Measurements from ENCODE around the gene JPT2.
"Not testable (repeated sequence)": the region's sequence is repeated elsewhere in the genome, so short reads cannot be mapped to it uniquely, and the experiment has no call there.

Gene JPT2

DNA sequence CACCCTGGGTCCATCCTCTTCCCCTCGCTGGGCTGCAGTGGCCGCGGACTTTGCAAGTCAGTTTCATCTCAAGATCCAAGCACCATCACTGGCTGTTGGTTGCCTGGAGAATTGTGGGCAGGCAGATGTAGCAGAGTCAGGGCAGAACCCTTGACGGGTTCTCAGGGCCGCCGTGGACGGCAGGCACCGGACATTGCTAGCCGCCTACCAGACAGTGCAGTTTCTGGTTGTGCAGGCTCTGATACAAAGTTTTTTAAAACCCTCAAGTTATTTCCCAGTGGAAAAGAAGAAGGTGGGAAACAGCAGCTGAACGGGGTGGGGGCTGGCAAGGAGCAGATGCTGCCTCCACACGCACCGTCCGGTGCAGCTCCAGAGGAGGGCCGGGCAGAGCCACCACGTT is 31.3 kb downstream of the JPT2 start:
- no peak for DNase-seq

DNA sequence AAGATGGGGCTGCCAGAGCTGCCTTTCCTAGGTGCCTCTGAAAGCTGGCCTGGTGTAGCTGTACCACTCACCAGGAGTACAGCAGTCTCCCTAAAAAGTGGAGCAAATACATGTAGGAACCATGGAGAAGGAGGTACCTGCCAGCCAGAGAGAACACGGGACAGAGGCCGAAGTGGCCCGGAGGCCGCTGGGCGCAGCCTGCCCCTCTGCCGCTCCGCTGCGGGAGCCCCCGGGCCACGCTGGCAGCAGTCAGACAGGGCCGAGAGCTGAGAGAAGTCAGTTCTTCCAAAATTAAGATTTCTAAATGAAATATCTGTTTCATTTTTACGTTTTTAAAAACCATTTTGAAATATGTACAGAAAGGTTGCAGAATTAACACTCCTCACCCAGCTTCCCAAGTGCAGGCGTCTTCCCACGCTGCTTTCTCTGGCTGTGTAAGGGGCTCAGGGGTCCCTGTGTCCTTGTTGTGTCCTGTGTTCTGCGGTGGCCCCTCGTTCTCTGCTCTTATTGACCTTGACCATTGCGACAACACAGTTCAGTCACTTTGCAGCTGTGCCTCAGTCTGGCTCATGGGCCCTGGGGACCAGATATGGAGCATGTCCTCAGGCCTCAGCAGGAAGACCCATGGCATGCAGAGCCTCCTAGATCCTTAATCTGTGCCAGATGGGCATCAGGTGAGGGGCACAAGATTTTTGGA is 32.9 kb downstream of the JPT2 start:
- DNase-seq: no peak

- DNase-seq: no peak
Observed at GRCh38 chr16:1712791-1713261, 34.7 kb downstream of the JPT2 start.

DNA sequence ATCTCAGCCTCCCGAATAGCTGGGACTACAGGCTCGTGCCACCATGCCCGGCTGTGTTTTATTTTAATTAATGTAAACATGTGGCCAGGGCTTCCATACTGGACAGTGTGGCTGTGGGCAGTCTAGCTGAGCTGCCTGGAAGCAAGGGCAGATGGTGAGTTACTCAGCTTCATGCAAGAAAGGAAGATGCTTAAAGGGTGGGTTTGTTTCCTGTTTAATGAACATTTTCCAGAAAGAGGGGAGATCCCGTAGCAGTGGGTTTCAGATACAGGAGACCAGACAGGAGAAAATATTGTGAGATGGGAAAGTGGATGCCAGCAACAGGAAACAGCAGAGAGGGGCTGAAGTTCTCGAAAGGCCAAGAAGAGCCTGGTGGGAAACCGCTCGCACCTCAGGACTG is 35.3 kb downstream of the JPT2 start:
- DNase-seq: no peak

- no peak for DNase-seq
Observed at GRCh38 chr16:1713933-1714332, 35.9 kb downstream of the JPT2 start.

DNA sequence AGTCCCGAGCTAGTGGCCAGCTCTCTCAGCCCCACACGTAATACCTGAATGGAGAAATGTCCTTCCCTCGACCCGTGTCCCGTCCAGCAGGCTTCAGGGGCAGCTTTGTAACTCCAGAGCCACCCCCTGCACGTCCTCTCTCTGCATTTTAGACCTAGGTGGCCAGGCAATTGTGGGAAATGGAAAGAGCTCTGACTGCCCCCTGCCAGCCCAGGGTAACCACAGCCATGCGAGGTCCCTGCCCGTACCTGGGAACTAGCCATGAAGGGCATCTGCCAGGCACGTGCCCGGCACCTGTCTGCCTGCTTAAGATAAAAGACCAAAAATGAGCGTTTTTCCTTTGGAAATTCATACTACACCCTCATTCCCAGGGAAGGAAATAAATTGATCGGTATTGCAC is 37.1 kb downstream of the JPT2 start:
- no peak for DNase-seq

GRCh38 chr16:1718236-1718635 is 40.2 kb downstream of the JPT2 start:
- DNase-seq: not testable (repeated sequence)

- DNase-seq: peak in 1 of 4 experiments; percentile 9
Observed at GRCh38 chr16:1719559-1720229, 41.6 kb downstream of the JPT2 start.

DNA sequence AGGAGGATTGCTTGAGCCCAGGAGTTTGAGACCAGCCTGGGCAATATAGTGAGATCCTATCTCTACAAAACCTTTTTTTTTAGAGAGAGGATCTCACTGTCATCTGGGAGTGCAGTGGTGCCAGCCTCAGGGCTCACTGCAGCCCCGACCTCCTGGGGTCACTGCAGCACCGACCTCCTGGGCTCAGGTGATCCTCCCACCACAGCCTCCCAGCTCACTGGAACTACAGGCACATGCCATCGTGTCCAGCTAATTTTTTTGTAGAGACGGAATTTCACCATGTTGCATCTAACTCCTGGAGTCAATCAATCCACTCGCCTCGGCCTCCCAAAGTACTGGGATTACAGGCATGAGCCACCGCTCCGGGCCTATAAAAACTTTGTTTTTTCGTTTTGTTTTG is 43.3 kb downstream of the JPT2 start:
- DNase-seq: no peak

DNA sequence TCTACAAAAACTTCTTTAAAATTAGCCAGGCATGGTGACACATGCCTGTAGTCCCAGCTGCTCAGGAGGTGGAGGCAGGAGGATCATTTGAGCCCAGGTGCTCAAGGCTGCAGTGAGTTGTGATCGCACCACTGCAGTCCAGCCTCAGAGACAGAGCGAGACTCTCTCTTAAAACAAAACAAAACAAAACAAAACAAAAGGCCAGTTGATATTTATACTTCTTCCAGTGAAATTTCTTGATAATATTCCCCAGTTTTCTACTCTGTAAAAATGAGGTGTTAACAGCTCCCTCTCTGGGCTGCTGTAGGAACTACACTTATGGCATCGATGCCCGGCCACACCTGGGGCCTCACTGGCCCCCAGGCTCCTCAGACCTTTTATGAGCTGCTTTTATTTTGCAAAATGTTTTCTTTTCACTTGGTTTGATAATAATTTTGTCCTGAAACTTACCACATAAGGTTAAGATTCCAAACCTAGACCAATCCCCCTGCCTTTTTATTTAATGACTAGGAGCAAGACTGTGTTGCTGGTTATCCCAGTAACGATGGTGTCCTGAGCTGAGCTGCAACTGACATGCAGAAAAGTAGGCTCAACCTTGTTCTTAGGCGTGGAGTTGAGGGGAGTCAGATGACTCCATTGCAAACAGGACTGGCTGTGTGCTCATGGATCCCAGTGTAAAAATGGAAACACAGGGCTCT is 45.5 kb downstream of the JPT2 start:
- DNase-seq: no peak

GRCh38 chr16:1724491-1724890 is 46.4 kb downstream of the JPT2 start:
- no peak for DNase-seq

GRCh38 chr16:1726661-1727502 is 48.8 kb downstream of the JPT2 start:
- DNase-seq: no peak

GRCh38 chr16:1727651-1728624 is 49.9 kb downstream of the JPT2 start:
- no peak for DNase-seq

DNA sequence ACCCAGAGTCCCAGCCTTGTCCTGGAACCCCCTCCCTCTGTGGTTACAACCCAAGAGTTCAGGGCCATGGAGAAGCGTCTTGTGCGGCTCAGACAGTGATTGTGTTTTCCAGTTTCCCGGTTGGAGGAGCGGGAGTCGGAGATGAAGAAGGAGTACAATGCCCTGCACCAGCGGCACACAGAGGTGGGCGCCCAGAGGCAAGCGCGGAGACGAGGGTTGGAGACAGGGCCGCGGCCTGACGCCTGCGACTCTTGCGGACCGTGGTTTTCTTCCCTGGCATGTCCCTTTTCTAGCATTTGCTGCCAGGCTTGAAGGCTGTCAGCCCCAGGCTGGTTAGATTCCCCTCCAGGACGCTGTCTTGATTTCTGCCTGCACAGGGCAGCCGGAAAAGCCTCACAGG is 50.9 kb downstream of the JPT2 start:
- DNase-seq: no peak

- no peak for DNase-seq
Observed at GRCh38 chr16:1729445-1729844, 51.4 kb downstream of the JPT2 start.

GRCh38 chr16:1731073-1731472 is 53.0 kb downstream of the JPT2 start:
- no peak for DNase-seq

GRCh38 chr16:1731603-1732002 is 53.5 kb downstream of the JPT2 start:
- DNase-seq: no peak

DNA sequence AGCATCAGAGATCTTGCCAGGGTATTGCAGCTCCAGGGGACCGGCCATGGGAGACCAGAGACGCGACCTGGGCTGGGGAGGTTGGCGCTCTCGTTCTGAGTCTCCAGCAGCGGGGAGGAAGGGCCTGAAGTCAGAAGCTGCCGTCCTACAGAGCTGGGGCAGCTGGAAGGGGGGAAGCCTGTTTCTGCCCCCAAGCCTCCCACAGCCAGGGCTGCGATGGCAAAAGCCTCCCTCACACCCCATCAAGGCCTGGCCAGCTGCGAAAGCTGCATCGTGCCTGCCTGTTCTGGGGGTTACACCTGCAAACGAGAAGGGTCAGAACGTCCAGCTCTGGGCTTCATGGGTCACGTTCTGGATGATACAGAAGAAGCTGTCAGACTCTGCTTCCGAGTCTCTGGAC is 54.0 kb downstream of the JPT2 start:
- no peak for DNase-seq

- DNase-seq: not testable (repeated sequence)
Observed at GRCh38 chr16:1732551-1732987, 54.5 kb downstream of the JPT2 start.

DNA sequence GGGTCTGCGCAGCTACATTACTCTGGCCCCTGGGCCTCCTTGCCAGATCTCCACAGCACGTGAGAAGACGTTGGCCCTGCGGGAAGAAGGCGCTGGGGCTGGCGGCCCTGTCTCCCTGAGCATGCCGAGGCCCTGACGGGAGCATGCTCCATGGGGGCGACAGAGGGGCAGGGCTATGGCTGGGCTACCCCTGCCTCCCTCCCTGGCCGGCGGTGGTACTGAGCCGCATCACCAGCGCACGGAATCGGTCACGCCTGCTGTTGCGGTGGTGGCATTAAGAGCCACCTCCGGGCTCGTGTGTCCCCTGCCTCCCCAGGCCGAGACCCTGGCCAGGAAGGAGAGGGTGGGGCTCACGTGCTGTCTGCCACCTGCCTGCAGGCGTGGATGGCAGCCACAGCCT is 56.0 kb downstream of the JPT2 start:
- no peak for DNase-seq

DNA sequence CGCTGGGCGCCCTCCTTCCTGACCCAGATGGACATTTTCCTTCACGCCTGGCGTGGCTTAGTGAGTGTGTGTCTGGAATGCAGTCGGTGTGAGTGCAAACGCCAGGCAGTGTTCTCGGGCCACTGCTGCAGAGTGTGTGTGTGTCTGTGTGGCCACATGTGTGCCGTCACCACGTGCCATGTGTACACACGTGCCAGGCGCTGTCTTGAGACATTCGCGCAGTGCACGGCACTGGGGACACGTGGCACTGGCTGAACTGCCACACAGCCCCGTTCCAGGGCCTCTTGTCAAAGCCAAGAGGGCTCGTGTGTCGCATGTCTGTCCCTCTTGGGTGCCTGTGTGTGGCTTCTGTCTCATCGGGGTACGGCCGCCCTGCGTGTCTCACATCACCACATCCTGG is 56.7 kb downstream of the JPT2 start:
- DNase-seq: no peak

- DNase-seq: no peak
Observed at GRCh38 chr16:1740234-1740633, 62.2 kb downstream of the JPT2 start.
